Activated T-helper 1 cell treated with anti-CD3 and anti-CD28 coated beads, Interleukin-2, amount 50 U/mL, for 16 hours (primary cell): ENCODE measurements around the gene GALNT10.

Source experiments
- DNase-seq, 2 donors: peaks; one replicate each; pipeline ENCODE4 v3.0.0-alpha.2; 2020; ENCODE audit warnings: low read depth in 1 of 2, low spot score in 1 of 2

GALNT10 gene

DNA sequence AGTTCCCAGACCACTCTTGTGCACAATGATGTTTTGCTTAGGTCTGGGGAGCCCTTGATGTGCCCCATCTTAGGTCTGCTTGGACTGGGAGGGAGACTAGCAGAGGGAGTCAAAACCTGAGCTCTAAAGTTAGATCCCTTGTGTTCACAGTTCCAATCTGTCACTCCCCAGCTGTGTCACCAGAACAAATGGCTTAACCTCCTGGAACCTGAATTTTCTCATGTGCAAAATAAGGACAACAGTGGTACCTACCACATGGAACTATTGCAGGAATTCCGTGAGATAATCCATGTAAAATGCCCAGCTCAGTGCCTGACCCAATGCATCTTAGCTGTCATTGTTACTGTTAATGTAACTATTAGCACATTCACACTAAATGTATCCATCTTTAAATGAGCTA lies 45.5 kb downstream of the GALNT10 start:
- no peak for DNase-seq

DNA sequence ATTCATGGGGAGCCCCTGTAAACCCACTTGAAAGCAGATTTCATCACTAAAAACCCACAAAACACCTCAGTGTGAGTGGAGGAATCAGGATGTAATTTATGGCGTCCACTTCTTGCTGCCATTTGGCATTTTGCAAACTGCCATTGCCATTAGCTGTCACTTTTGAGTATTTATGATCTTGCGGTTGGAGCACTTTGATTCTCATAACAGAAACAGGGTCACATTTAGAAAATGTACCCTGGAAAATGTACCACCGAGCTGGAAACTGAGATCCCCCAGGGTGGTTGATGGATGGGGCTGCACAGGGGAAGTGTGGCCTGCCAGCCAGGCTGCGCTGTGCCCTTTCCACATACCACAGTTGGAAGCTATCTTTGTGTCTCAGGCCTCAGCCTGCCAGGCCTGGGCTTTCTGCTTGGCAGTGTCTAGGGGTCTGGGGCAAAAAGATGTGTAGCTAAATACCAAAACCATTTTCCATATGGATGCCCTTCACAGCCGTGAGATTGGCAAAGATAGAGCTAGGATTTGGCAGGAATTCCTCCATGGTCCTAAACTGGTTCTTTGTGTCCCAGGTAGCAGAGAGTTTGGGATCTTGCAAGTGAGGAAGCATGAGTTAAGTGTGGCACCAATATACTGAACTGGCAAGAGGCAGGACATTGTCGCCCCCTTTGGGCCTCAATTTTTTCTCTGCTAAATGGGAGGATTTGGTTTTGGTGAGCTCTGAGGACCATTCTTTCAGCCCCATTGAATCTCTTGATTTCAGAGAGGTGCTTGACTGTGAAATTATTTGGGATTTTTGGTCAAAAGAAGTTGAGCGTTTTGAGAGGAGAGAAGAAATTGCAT lies 46.2 kb downstream of the GALNT10 start:
- no peak for DNase-seq

- DNase-seq = no peak
Measured at GRCh38 chr5:154237376-154237743, 46.8 kb downstream of the GALNT10 start.

DNA sequence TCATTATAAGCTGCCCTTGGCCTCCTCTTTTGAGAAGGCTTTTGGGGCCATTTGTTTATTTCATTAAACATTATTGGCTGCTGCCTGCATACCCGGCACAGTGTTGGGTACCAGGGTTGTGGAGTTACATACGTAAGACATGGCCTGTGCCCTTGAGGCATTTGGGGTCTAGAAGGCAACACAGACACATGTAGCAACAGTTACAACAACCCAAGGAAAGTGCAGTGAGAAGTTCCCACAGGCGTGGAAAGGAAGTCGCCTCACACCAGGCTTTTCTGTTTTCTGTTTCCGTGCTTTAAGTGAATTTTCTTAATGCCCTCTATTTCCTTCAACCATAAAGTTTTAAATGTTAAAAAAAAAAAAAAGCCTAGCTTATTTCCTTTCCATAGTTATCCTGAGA lies 47.4 kb downstream of the GALNT10 start:
- DNase-seq = no peak

GRCh38 chr5:154238776-154239481 lies 48.4 kb downstream of the GALNT10 start:
- DNase-seq = no peak

DNA sequence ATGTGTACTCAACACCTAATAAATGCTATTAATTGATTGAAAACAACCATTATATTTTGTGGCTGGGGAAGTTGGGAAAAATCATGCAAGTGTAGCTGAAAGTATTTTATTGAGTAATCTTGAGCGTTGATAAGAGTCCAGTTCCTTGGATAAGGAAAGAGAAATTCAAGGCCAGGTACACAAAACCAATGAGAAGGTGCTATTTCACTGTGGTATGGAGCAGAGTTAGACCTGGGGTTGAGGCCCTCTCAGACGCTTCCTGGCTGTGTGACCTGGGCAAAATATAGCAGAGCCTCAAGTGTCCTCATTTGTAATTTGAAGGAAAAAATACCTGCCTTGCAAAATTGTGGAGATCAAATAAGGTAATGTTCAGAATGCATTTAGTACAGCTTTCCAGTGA lies 50.1 kb downstream of the GALNT10 start:
- no peak for DNase-seq

DNA sequence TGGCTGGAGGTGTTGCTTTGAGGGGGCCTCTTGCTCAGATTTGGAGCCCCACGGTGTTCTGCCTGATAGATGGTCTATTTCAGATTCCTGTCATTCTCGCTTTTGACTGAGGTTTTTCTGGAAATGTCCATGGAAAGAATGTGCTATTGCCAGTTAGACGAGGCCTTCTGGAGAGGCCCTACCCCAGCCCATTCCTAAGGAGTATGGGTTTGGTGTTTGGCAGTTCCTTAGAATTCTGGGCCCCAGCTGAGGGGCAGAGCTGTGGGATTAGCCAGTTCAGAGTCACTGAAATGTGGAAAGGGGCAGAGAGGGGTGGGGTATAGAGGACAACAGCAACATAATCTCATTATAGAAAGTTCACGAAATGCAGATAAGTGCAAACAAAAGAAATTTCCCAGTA lies 50.5 kb downstream of the GALNT10 start:
- DNase-seq = no peak

DNA sequence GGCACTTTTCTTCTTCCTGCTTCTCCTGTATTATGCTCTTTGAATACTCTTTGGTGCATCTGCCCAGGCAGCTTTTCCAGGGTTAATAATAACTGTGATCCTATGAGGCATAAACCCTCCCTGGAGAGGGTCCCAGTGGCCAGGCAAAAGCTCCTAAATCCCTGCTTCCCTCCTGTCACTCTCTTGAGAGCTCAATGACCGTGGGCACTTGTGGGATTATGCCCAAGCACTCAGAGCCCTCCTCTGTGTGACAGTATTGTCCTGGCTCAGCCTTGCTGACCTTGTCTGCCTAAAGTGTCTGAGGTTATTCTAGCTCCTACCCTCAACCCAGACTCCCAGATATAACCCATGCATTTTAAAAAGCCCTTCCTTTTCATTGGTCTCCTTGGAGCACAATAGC lies 51.9 kb downstream of the GALNT10 start:
- no peak for DNase-seq

DNA sequence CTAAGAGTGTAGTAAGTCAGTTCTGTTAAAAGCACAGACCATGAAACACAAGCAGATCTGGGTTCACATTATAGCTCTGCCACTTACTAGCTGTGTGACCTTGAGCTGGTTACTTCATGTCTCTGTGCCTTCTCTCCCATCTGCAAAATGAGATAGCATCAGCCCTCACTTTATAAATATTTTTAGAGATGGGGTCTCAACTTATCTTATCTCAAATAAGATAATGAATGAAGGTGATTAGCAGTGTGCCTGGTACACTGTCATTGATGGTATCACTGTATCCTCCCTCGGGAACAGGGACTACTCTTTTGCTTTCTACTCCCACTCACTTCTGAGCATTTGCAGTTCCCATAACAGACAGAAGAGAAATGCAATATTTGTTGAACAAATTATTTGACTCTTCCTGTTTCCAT lies 52.4 kb downstream of the GALNT10 start:
- DNase-seq = no peak

DNA sequence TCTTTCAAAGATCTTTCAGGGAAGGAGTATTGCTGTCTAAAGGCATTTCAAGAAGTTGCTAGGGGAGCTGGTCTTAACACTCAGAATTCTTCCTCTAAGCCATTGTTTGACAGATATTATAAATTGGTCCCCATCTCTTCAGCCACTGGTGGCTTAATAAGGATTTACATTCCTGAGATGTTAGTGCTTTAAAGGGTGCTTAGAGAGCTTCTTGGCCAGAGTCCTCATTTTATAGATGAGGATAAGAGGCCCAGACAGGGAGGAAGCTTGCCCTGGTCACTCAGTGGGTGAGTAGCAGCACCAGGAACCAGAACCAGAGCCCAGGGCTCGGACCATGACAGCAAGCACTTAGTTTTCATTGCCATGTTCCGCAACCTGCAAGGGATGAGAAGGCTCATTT lies 53.2 kb downstream of the GALNT10 start:
- no peak for DNase-seq

- DNase-seq = no peak
Measured at GRCh38 chr5:154244476-154244875, 53.9 kb downstream of the GALNT10 start.

GRCh38 chr5:154248691-154249090 lies 58.2 kb downstream of the GALNT10 start:
- no peak for DNase-seq

DNA sequence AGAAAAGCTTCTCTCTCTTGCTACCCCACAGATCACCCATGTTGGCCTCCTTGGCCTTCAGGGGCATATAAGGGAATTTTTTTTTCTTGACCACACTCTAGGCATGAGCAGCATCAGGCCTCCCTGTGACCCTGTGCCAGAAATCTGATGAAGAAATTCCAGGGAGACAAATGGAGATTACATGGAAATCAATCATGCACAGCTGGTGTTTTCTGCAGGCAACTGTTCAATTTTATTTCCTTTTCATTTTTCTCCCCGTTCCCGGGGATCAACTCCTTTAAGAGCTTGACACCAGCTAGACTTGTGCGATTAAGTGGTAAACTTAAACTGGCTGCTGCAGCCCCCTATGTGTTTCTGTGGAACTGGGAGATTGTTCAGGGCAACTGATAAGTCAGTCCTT lies 59.3 kb downstream of the GALNT10 start:
- DNase-seq = no peak

- no peak for DNase-seq
Measured at GRCh38 chr5:154251529-154251928, 61.0 kb downstream of the GALNT10 start.

DNA sequence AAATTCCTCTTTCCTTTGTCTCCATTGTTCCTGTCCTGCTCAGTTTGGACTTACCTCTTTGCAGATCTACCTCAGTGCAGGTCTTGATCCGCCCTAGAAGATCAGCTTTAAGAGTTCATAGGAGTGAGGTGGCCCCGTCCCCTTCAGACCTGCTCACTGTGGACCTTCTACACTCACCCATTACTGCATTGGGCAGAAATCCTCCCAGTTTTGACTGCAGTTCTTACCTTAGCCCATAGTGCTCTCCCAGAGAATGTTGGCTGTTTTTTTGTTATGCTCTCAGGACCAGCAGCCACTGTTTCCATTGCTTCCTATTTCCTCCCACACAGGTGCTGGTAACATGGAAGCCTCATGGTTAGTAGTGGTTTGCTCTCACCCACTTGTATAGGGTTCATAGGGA lies 63.3 kb downstream of the GALNT10 start:
- DNase-seq = no peak

DNA sequence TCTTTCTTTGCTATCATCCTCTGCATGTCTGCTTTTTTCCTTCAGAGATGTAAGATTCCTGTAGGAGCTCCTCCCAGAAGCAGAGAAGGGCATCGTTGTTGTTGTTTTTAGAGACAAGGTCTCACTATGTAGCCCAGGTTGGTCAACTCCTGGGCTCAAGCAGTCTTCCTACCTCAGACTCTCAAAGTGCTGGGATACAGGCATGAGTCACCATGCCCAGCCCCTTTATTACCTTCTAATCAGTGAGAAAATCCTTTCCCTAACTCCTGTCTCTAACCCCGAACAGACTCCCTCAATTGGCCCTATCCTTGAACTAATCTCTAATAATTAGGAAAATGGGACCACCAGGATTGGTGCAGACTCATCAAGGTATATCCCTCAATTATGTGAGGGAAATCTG lies 64.4 kb downstream of the GALNT10 start:
- DNase-seq = no peak

- no peak for DNase-seq
Measured at GRCh38 chr5:154257046-154257445, 66.5 kb downstream of the GALNT10 start.

- no peak for DNase-seq
Measured at GRCh38 chr5:154258531-154259217, 68.1 kb downstream of the GALNT10 start.

DNA sequence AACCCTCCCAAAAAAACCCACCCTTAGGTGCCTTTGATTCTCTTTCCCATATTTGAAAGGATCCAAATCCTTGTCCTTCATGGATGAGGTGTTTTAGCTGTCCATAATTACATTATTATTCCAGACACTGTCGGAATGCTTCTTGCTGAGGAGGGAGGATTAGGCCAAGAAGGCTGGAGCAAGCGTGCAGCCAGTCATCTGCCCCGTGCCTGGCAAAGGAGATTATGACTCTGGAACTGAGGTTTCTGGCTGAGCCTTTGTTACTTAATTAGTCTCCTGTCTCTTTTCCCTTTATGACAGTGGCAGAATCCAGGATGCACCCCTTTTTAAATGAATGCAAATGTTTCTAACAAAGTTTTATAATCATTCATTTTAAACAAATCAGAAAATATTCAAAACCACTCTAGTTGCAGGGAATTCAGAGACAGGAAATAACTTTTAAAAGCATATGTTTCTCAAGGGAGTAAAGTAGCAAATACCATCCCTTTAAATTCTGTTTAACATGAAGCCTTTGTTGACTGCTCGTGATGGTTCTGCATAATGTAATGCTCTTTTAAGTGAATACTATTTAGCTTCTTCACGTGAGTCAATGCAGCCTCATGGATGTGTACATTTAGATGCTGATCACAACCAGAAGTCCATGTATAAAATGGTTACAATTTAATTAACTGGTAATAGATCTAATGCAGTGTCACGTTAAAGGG lies 69.8 kb downstream of the GALNT10 start:
- no peak for DNase-seq

- no peak for DNase-seq
Measured at GRCh38 chr5:154262342-154262741, 71.8 kb downstream of the GALNT10 start.

DNA sequence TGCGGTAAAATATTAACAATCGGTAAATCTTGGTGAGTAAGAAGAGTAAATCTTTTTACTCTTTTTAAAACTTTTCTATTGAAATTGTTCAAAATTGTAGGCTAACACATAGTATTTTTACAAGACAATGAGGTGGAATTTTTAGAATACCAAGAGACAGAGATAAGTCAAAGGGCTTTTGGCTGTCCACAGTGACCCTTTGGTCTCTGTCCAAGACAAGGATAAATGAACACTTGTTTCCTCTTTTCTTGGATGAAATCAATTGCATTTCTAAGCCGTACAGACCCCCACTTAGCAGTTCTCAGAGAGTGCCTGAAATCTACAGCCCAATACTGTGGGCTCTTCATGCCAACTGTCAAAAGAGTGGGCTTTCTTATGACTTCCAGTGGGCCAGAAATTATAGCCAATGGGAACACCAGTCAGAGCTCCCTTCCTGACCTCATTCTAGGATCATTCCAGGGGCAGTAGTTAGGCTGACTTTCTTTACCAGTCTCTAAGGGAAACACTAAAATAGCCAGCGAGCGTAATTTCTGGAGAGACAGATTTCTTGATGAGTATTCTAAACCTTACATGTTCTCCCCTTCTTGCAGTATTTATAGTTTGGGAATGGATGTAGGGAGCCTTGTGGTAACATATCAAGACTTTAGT lies 74.1 kb downstream of the GALNT10 start:
- no peak for DNase-seq
